ENCODE measurements around the gene PHF20. TPM values are rescaled to one million over a fixed set of nuclear protein-coding genes. Genes with fewer than 3 reads are reported as not detected.

The PHF20 gene
- total RNA-seq, 2 experiments from 2014 or later = 57.9 to 58.8 TPM

- Mint-ChIP-seq H3K4me3 (no peak overlapping the region), H3K36me3 (ENCODE audit: low read depth) (peaks cover 4% of the 10 kb centered on the region), H3K4me1 (ENCODE audit: low read depth) (peaks cover 27% of the 10 kb centered on the region), H3K27me3 (no peaks in the 10 kb centered on the region), H3K27ac (peak overlapping the region; percentile 4), H3K9me3 (no peaks in the 10 kb centered on the region)
- ChIA-PET POLR2A (interaction anchor here (1.8 kb wide), 1 partner anchor 140 kb away, joined by 5 read pairs; no protein-coding TSS in a partner anchor), CTCF (interaction anchor here (1.2 to 2.5 kb wide), 4 partner anchors 8 to 183 kb away, joined by 3 to 9 read pairs (median 4); no protein-coding TSS in a partner anchor)
- TF ChIP-seq, protein P1, sequence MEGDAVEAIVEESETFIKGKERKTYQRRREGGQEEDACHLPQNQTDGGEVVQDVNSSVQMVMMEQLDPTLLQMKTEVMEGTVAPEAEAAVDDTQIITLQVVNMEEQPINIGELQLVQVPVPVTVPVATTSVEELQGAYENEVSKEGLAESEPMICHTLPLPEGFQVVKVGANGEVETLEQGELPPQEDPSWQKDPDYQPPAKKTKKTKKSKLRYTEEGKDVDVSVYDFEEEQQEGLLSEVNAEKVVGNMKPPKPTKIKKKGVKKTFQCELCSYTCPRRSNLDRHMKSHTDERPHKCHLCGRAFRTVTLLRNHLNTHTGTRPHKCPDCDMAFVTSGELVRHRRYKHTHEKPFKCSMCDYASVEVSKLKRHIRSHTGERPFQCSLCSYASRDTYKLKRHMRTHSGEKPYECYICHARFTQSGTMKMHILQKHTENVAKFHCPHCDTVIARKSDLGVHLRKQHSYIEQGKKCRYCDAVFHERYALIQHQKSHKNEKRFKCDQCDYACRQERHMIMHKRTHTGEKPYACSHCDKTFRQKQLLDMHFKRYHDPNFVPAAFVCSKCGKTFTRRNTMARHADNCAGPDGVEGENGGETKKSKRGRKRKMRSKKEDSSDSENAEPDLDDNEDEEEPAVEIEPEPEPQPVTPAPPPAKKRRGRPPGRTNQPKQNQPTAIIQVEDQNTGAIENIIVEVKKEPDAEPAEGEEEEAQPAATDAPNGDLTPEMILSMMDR (IDR thresholded peaks at IDR 0.05) = no peak
- intact Hi-C loops (cut with micrococcal nuclease) = no loop called here
- no peak for DNase-seq
- ATAC-seq = no peak
These were observed 111.5 kb downstream of the PHF20 start for GRCh38 chr20:35883336-35883777.

- ATAC-seq = peak; percentile 85
- POLR2A ChIA-PET = interaction anchor here (1.8 kb wide), 1 partner anchor 140 kb away, joined by 5 read pairs; no protein-coding TSS in a partner anchor
These were observed 112.1 kb downstream of the PHF20 start for GRCh38 chr20:35883778-35884540.

GRCh38 chr20:35884541-35884865 lies 112.7 kb downstream of the PHF20 start:
- ATAC-seq = no peak
- no peaks in the 10 kb centered on the region for H3K9me3 Mint-ChIP-seq
- CTCF ChIA-PET = interaction anchor here (0.5 to 2.5 kb wide), 15 partner anchors 9 to 421 kb away, joined by 3 to 9 read pairs (median 4); partner anchors contain the start of gene SCAND1
- H3K4me1 Mint-ChIP-seq (ENCODE audit: low read depth) = peaks cover 24% of the 10 kb centered on the region
- DNase-seq = no peak
- peaks cover 4% of the 10 kb centered on the region for H3K36me3 Mint-ChIP-seq (ENCODE audit: low read depth)
- H3K27ac Mint-ChIP-seq = no peak overlapping the region
- H3K4me3 Mint-ChIP-seq = no peak overlapping the region
- intact Hi-C loops (cut with micrococcal nuclease) = no loop called here
- TF ChIP-seq, protein P1 (IDR thresholded peaks at IDR 0.05) = no peak
- POLR2A ChIA-PET = interaction anchor here (0.8 kb wide), 1 partner anchor 181 kb away, joined by 3 read pairs; no protein-coding TSS in a partner anchor
- H3K27me3 Mint-ChIP-seq = no peaks in the 10 kb centered on the region

More at GRCh38 chr20:35883778-35884540, 112.1 kb downstream of the PHF20 start:
- peak; percentile 76 for DNase-seq
- Mint-ChIP-seq H3K36me3 (ENCODE audit: low read depth) (peaks cover 4% of the 10 kb centered on the region), H3K27me3 (no peaks in the 10 kb centered on the region), H3K27ac (peak overlapping the region; percentile 4), H3K4me3 (no peak overlapping the region), H3K9me3 (no peaks in the 10 kb centered on the region), H3K4me1 (ENCODE audit: low read depth) (peaks cover 24% of the 10 kb centered on the region)
- TF ChIP-seq, protein P1 (IDR thresholded peaks at IDR 0.05) = peak; percentile 45
- intact Hi-C loops (cut with micrococcal nuclease) = no loop called here
- CTCF ChIA-PET = interaction anchor here (0.5 to 2.5 kb wide), 16 partner anchors 9 to 421 kb away, joined by 3 to 9 read pairs (median 4); no protein-coding TSS in a partner anchor

DNA sequence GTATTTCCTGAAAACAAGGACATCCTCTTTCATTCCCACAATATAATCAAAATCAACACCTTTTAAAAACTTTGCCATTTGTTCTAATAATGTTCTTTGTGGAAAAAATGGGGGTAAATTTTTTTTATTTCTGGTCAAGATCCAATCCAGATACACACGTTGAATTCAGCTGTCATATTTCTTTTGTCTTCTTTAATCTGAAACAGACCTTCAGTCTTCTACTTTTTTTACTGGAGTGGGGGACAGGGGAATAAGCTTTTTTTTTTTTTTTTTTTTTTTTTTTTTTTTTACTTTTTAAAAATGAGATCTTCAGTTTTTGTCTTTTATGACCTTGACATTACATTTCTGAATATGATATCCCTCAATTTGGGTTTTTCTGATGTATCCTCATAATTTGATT lies 113.4 kb downstream of the PHF20 start:
- H3K27me3 Mint-ChIP-seq = no peaks in the 10 kb centered on the region
- no peaks in the 10 kb centered on the region for H3K9me3 Mint-ChIP-seq
- H3K4me1 Mint-ChIP-seq (ENCODE audit: low read depth) = peaks cover 17% of the 10 kb centered on the region
- DNase-seq (no peak), ATAC-seq (no peak)
- ChIA-PET CTCF (interaction anchor here (0.7 to 2.5 kb wide), 12 partner anchors 8 to 422 kb away, joined by 3 to 9 read pairs (median 4); partner anchors contain the start of gene SCAND1), POLR2A (interaction anchor here (0.6 to 0.8 kb wide), 2 partner anchors 69 to 182 kb away, joined by 3 read pairs; partner anchors contain the start of gene SCAND1)
- intact Hi-C loops (cut with micrococcal nuclease) = no loop called here
- no peak overlapping the region for H3K4me3 Mint-ChIP-seq
- H3K27ac Mint-ChIP-seq = peak overlapping the region; percentile 25
- H3K36me3 Mint-ChIP-seq (ENCODE audit: low read depth) = peaks cover 4% of the 10 kb centered on the region
- TF ChIP-seq, protein P1 (IDR thresholded peaks at IDR 0.05) = no peak

GRCh38 chr20:35886537-35886936 lies 114.7 kb downstream of the PHF20 start:
- Mint-ChIP-seq H3K4me3 (no peak overlapping the region), H3K27me3 (no peaks in the 10 kb centered on the region), H3K4me1 (ENCODE audit: low read depth) (peaks cover 22% of the 10 kb centered on the region), H3K27ac (no peak overlapping the region), H3K36me3 (ENCODE audit: low read depth) (peaks cover 5% of the 10 kb centered on the region), H3K9me3 (no peaks in the 10 kb centered on the region)
- ChIA-PET CTCF (no interaction called here), POLR2A (interaction anchor here (2.3 kb wide), 1 partner anchor 144 kb away, joined by 9 read pairs; the partner anchor contains the start of gene RBM39)
- DNase-seq = no peak
- ATAC-seq = no peak
- TF ChIP-seq, protein P1 (IDR thresholded peaks at IDR 0.05) = no peak
- intact Hi-C loops (cut with micrococcal nuclease) = no loop called here
